Adrenal gland (tissue), 12 donors: ENCODE measurements around the gene NDOR1. TPM values are rescaled to one million over a fixed set of nuclear protein-coding genes. Genes with fewer than 3 reads are reported as not detected.
A peak's percentile ranks its signal among the peaks of the same experiment; 100 is the strongest.

ENCODE experiments used
- DNase-seq, 7 donors: peaks; one replicate each; pipeline ENCODE4 v3.0.0-alpha.2; 2019 to 2020
- H3K27ac ChIP-seq, 5 donors: fragments of 200-600 bp; sonication (generic) in 4 of 5; 1 replicate in 3 of 5; 2 replicates in 2 of 5; pipeline versions ENCODE4 v1.5.1 to v1.8.0; 2016 to 2020; ENCODE audit warnings: mild to moderate bottlenecking in 1 of 5
- H3K27me3 ChIP-seq: fragments of 200-600 bp; 2 replicates; pipeline ENCODE4 v1.8.0; 2021
- H3K36me3 ChIP-seq, 2 donors: fragments of 200-600 bp; replicated peaks in 1 of 2; 1 replicate in 1 of 2; 2 replicates in 1 of 2; pipeline versions ENCODE4 v1.5.1 to v1.8.0; 2018 to 2022
- H3K4me1 ChIP-seq, 2 donors: fragments of 200-600 bp; replicated peaks in 1 of 2; 1 replicate in 1 of 2; 2 replicates in 1 of 2; pipeline versions ENCODE4 v1.5.1 to v1.8.0; 2018 to 2021
- H3K4me3 ChIP-seq, 4 donors: fragments of 200-600 bp; sonication (generic) in 3 of 4; one replicate each; pipeline ENCODE4 v1.5.1; 2016 to 2018
- H3K9me3 ChIP-seq, 3 donors: fragments of 200-600 bp; sonication (generic) in 1 of 3; replicated peaks in 1 of 3; 1 replicate in 2 of 3; 2 replicates in 1 of 3; pipeline versions ENCODE4 v1.5.1 to v1.8.0; 2016 to 2021
- POLR2A ChIP-seq, 2 donors: fragments of 450-650 bp; IDR thresholded peaks; one replicate each; pipeline ENCODE4 v1.6.1; 2017; ENCODE audit warnings: antibody characterized with exemption in 2 of 2, mild to moderate bottlenecking in 2 of 2, moderate library complexity in 1 of 2
- WGBS, 4 donors: extraction: QIAGEN DNeasy Blood & Tissue Kit in 2 of 4; methylation state at CpG; one replicate each; pipeline versions ENCODE4 v1.1.5 to v1.1.7; 2013 to 2017; 5-methylcytosine and 5-hydroxymethylcytosine counted together
- intact Hi-C, 2 donors: fragments of 100-400 bp; cut with DNase I; formaldehyde crosslinking; loops; one replicate each; pipeline versions ENCODE4 v1.14.1 to v1.15.0; 2022 to 2023
- polyA plus RNA-seq, 3 donors: library from polyadenylated mRNA; stranded (reverse); fragments of 200-250 nt in 2 of 3; fragments of 350-450 nt in 1 of 3; fragmentation: Illumina TruSeq in 1 of 3; extraction: RNeasy Lipid Tissue Mini Kit (QIAGEN cat#74804) in 1 of 3; gene quantifications; one replicate each; pipeline ENCODE4 v1.2.3, GENCODE V29; 2013 to 2014
- total RNA-seq, 9 donors: library from RNA; depleted of rRNA in 4 of 9; stranded (reverse); fragments of >200 nt in 4 of 9; fragments of 120-200 nt in 1 of 9; fragmentation: NEBNext Ultra II Directional in 1 of 9; extraction: Animal tissue kit (Norgen Biotek cat#: 25700) in 1 of 9; gene quantifications; one replicate each; pipeline versions ENCODE4 v1.1.0 to v1.2.4, GENCODE V29; 2013 to 2023
- TF ChIP-seq, protein P1 (sequence below), 6 experiments: fragments of 450-650 bp in 4 of 6; fragments of 200-600 bp in 2 of 6; sonication (generic) in 1 of 6; IDR thresholded peaks; 1 replicate in 5 of 6; 2 replicates in 1 of 6; pipeline versions ENCODE4 v1.5.1 to v1.8.0; 2016 to 2021; ENCODE audit warnings: antibody characterized with exemption in 6 of 6, mild to moderate bottlenecking in 2 of 6, moderate library complexity in 1 of 6
- donor health status: healthy with polysubstance abuse.
- donor health status: Bipolar disorder and iron deficiency.
- donor health status: DM: yes; HTN: yes; CAD: no.
- donor health status: DM: no; HTN: no; CAD: no.
- donor health status: DM: no; HTN: no; CAD: no.
- donor health status: DM: yes; HTN: yes; CAD: no.

The NDOR1 gene
- total and polyA plus RNA-seq, 12 donors, result 1.6 to 36.4 (median 13.7) TPM

DNA sequence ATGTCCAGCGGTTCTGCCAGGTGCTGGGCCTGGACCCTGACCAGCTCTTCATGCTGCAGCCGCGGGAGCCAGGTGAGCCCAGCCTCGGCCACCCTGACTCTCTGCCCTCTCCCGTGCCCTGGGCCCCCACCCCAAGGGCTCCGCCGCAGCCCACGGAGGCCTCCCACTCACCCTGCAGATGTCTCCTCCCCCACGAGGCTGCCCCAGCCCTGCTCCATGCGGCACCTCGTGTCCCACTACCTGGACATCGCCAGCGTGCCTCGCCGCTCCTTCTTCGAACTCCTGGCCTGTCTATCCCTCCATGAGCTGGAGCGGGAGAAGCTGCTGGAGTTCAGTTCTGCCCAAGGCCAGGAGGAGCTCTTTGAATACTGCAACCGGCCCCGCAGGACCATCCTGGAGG is 9.1 kb downstream of the NDOR1 start:
- Histone ChIP-seq H3K9me3 (no peaks in the 10 kb centered on the region), H3K27me3 (no peaks in the 10 kb centered on the region), H3K4me1 (peaks cover 17% of the 10 kb centered on the region in 2 donors), H3K4me3 (no peak overlapping the region), H3K27ac (no peak overlapping the region), H3K36me3 (no peaks in the 10 kb centered on the region)
- TF ChIP-seq, protein P1, sequence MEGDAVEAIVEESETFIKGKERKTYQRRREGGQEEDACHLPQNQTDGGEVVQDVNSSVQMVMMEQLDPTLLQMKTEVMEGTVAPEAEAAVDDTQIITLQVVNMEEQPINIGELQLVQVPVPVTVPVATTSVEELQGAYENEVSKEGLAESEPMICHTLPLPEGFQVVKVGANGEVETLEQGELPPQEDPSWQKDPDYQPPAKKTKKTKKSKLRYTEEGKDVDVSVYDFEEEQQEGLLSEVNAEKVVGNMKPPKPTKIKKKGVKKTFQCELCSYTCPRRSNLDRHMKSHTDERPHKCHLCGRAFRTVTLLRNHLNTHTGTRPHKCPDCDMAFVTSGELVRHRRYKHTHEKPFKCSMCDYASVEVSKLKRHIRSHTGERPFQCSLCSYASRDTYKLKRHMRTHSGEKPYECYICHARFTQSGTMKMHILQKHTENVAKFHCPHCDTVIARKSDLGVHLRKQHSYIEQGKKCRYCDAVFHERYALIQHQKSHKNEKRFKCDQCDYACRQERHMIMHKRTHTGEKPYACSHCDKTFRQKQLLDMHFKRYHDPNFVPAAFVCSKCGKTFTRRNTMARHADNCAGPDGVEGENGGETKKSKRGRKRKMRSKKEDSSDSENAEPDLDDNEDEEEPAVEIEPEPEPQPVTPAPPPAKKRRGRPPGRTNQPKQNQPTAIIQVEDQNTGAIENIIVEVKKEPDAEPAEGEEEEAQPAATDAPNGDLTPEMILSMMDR (IDR thresholded peaks at IDR 0.05), result no peak
- no peak for TF ChIP-seq POLR2A (IDR thresholded peaks at IDR 0.05)
- WGBS, 4 donors, result 91 to 95% (median 93%) methylated on average over 10 to 19 of the region's 19 CpGs
- DNase-seq, result no peak
- intact Hi-C loops, result no loop called here

DNA sequence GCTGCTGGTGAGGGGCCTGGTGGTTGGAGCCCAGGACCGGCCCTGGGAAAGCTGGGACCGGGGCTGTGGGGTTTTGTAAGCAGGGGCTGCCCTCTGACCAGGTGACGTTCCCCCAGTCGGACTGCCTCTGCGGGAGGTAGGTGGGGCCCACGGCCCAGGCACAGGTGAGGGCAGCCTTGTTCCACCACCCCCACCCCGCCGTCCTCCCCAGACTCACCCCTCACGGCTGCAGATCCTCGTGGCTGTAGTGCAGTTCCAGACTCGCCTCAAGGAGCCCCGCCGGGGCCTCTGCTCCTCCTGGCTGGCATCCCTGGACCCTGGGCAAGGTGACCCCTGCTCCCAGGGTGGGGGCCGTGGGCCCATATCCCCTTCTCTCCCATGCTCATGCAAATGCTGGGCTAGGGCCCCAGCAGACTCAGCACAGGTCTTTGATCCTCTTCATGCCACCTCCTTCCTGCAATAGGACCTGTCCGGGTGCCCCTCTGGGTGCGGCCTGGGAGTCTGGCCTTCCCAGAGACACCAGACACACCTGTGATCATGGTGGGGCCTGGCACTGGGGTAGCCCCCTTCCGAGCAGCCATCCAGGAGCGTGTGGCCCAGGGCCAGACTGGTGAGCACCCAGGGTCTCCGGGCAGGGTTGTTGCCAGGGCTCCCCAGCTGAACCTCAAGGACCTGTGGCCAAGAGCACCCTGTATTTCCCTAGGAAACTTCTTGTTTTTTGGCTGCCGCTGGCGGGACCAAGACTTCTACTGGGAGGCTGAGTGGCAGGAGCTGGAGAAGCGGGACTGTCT is 9.9 kb downstream of the NDOR1 start:
- Histone ChIP-seq H3K4me1 (peaks cover 17 to 18% of the 10 kb centered on the region in 2 donors), H3K36me3 (no peaks in the 10 kb centered on the region), H3K9me3 (no peaks in the 10 kb centered on the region), H3K4me3 (no peak overlapping the region), H3K27me3 (no peaks in the 10 kb centered on the region), H3K27ac (no peak overlapping the region)
- no peak for DNase-seq
- TF ChIP-seq POLR2A (IDR thresholded peaks at IDR 0.05), result no peak
- TF ChIP-seq, protein P1 (IDR thresholded peaks at IDR 0.05), result no peak
- WGBS, 4 donors, result 90 to 94% (median 92%) methylated on average over 14 to 22 of the region's 22 CpGs
- intact Hi-C loops, result no loop called here

DNA sequence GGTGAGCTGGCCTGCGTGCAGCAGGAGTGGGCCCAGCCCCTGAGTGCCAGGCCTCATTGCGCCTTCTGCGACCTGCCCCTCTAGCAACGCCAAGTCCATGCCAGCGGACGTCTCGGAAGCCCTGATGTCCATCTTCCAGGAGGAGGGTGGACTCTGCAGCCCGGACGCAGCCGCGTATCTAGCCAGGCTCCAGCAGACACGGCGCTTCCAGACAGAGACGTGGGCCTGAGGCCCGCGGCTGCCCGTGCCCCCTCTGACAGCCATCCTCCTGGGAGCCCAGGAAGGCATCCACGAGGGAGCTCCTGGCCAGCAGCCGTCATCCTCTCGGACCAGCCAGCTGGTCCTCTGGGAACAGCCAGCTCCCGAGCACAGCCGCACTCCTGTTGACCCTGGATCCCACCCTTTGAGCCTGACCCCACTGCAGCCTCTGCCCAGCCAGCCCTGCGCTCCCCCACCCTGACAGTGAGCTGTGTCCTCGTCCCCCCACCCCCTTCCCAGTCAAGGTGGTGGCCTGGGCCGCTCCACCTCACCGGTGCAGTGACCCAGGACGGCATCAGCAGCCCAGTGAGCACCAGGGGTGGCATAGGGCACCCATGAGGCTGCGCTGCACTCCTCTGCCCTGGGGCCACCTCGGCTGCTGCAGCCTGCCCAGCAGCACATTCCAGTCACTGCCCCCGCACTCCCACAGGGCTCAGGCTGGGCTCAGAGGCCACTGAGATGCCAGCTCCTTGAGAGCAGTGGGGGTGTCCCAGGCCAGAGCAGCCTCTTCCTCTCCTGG is 10.9 kb downstream of the NDOR1 start:
- 93 to 100% (median 96%) methylated on average over 3 to 30 of the region's 30 CpGs for WGBS, 4 donors
- H3K27ac ChIP-seq, result peak overlapping the region in 1 of 5 donors; percentile 82

More for the DNA sequence above, 10.9 kb downstream of the NDOR1 start:
- H3K4me1 ChIP-seq, result peaks cover 18% of the 10 kb centered on the region in 2 donors
- intact Hi-C loops, result no loop called here
- TF ChIP-seq POLR2A (IDR thresholded peaks at IDR 0.05), result no peak
- TF ChIP-seq, protein P1 (IDR thresholded peaks at IDR 0.05), result no peak
- H3K36me3 ChIP-seq, result no peaks in the 10 kb centered on the region
- no peaks in the 10 kb centered on the region for H3K9me3 ChIP-seq
- no peak for DNase-seq
- H3K27me3 ChIP-seq, result no peaks in the 10 kb centered on the region
- no peak overlapping the region for H3K4me3 ChIP-seq
